ENCODE data around the gene ZNF561. TPM values are rescaled to one million over a fixed set of nuclear protein-coding genes. Genes with fewer than 3 reads are reported as not detected.

ZNF561 gene
- total and polyA plus RNA-seq, 8 donors, result 40.1 to 73.4 (median 59.8) TPM

DNA sequence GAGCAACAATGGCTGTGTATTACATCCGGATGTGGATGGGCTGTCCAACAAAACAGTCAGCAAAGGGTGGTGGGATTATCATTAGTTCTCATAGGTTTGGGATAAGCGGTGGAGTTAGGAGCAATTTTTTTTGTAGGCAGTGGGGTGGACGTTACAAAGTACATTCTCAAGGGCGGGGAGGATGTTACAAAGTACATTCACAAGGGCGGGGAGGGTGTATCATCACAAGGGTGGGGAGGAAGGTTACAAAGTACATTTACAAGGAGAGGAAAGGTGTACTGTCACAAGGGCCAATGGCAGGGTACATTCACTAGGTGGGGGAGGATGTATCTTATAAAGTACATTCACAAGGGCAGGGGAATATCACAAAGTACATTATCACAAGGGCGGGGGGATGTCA, 20.8 kb upstream of the ZNF561 start:
- H3K27ac ChIP-seq, result no peak overlapping the region
- intact Hi-C loops (cut with DNase I), result no loop called here

GRCh38 chr19:9640956-9641355, 19.9 kb upstream of the ZNF561 start:
- Histone ChIP-seq H3K27me3 (no peaks in the 10 kb centered on the region), H3K4me3 (no peak overlapping the region), H3K4me1 (no peaks in the 10 kb centered on the region), H3K36me3 (peaks cover 0 to 15% of the 10 kb centered on the region in 2 donors), H3K27ac (no peak overlapping the region), H3K9me3 (peaks cover 0 to 8% of the 10 kb centered on the region in 2 donors)
- DNase-seq (peak in 1 of 4 donors; percentile 36), ATAC-seq (no peak)
- intact Hi-C loops (cut with DNase I), result no loop called here
- TF ChIP-seq CTCF (IDR thresholded peaks at IDR 0.05), result no peak

More for the DNA sequence above, 20.8 kb upstream of the ZNF561 start:
- H3K9me3 ChIP-seq, result peaks cover 0 to 8% of the 10 kb centered on the region in 2 donors
- TF ChIP-seq CTCF (IDR thresholded peaks at IDR 0.05), result no peak
- no peak overlapping the region for H3K4me3 ChIP-seq
- H3K4me1 ChIP-seq, result no peaks in the 10 kb centered on the region
- H3K27me3 ChIP-seq, result no peaks in the 10 kb centered on the region
- no peak for DNase-seq
- H3K36me3 ChIP-seq, result peaks cover 0 to 15% of the 10 kb centered on the region in 2 donors
- no peak for ATAC-seq

DNA sequence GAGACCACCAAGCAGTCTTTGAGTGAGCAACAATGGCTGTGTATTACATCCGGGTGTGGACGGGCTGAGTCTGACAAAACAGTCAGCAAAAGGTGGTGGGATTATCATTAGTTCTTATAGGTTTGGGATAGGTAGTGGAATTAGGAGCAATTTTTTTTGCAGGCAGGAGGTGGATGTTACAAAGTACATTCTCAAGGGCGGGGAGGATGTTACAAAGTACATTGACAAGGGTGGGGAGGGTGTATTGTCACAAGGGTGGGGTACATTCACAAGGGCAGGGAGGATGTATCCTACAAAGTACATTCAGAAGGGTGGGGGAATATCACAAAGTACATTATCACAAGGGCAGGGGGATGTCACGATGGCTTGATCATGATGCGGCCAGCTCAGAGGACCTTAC, 15.0 kb upstream of the ZNF561 start:
- no peak for DNase-seq
- peaks cover 0 to 42% of the 10 kb centered on the region in 2 donors for H3K36me3 ChIP-seq
- H3K4me3 ChIP-seq, result no peak overlapping the region
- peaks cover 0 to 3% of the 10 kb centered on the region in 2 donors for H3K9me3 ChIP-seq
- no peaks in the 10 kb centered on the region for H3K27me3 ChIP-seq
- no peak for TF ChIP-seq CTCF (IDR thresholded peaks at IDR 0.05)
- no peak overlapping the region for H3K27ac ChIP-seq
- intact Hi-C loops (cut with DNase I), result no loop called here
- ATAC-seq, result no peak
- no peaks in the 10 kb centered on the region for H3K4me1 ChIP-seq

DNA sequence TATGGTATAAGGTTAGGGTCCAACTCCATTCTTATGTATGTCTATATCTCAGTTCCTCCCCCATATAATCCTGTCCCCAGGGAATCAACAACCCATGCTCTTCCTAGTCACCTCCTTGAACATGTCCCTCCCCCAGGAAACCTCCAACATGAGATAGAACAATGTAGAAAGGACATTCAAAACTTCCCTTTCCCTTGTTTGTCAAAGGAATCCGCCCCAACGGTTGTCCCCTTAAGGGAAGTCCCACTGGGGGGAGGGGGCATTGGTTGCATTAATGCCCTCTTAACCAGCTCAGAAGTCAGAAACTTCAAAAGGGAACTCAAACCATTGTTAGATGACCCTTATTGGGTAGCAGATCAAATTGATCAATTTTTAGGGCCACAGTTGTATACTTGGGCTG, 6.8 kb upstream of the ZNF561 start:
- ATAC-seq (no peak), DNase-seq (no peak)
- Histone ChIP-seq H3K4me3 (no peak overlapping the region), H3K9me3 (no peaks in the 10 kb centered on the region), H3K27ac (no peak overlapping the region), H3K36me3 (peaks cover 0 to 9% of the 10 kb centered on the region in 2 donors), H3K27me3 (no peaks in the 10 kb centered on the region), H3K4me1 (peaks cover 0 to 4% of the 10 kb centered on the region in 2 donors)
- no peak for TF ChIP-seq CTCF (IDR thresholded peaks at IDR 0.05)
- intact Hi-C loops (cut with DNase I), result no loop called here

DNA sequence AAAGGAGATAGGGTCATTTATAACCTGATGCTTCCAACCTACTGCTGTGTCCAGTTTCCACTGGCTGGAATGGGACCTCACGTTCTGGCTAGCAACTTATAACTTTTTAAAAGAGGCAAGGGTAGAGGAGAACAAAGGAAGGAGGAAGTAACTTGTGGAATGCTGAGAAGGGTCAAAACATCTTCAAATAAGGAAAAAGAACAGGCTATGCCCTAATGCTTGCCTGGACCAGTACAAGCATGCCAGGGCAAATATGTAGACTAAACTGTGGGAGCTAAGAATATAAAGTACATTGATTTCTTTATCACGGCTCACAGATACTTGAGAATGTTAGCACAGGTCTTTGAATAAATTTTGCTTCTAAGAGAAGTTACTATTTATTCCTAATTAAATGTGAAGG, 1.5 kb upstream of the ZNF561 start:
- intact Hi-C loops (cut with DNase I), result loop anchor here in 1 of 2 donors (5.0 kb wide), 1 partner anchor 170 kb away; no protein-coding TSS in a partner anchor
- DNase-seq (peak in 1 of 4 donors; percentile 12), ATAC-seq (no peak)
- Histone ChIP-seq H3K36me3 (peaks cover 0 to 18% of the 10 kb centered on the region in 2 donors), H3K9me3 (no peaks in the 10 kb centered on the region), H3K27ac (peak overlapping the region; percentile 96), H3K4me3 (peak overlapping the region in 1 of 2 donors; percentile 81), H3K4me1 (peaks cover 17 to 30% of the 10 kb centered on the region in 2 donors), H3K27me3 (no peaks in the 10 kb centered on the region)
- no peak for TF ChIP-seq CTCF (IDR thresholded peaks at IDR 0.05)

All from left lung (tissue), 10 donors.